K562 (cell line): Measurements from ENCODE around the gene AP1M2. TPM values are rescaled to one million over a fixed set of nuclear protein-coding genes. Genes with fewer than 3 reads are reported as not detected.

ENCODE experiments used
- ATF7 ChIP-seq: fragments of 450-650 bp; IDR thresholded peaks from 2 replicates; pipeline ENCODE4 v1.7.1; 2014; ENCODE audit warnings: mild to moderate bottlenecking, moderate library complexity
- DACH1 ChIP-seq: fragments of 450-650 bp; IDR thresholded peaks from 2 replicates; pipeline ENCODE4 v1.6.1; 2018; ENCODE audit not compliant: partially characterized antibody
- GTF2A2 ChIP-seq: IDR thresholded peaks from 2 replicates; pipeline ENCODE4 v1.6.1; 2016; ENCODE audit warnings: mild to moderate bottlenecking, missing genetic modification characterization, missing compliant biosample characterization
- KDM5B ChIP-seq: fragments of 200-600 bp; sonication (generic); IDR thresholded peaks from 2 replicates; pipeline ENCODE4 v1.6.1; 2012; ENCODE audit warnings: low read depth, mild to moderate bottlenecking, moderate library complexity, low read length, control low read depth, inconsistent platforms; ENCODE audit not compliant: insufficient replicate concordance
- L3MBTL2 ChIP-seq: fragments of 450-650 bp; IDR thresholded peaks from 2 replicates; pipeline ENCODE4 v1.6.1; 2016; ENCODE audit warnings: mild to moderate bottlenecking, moderate library complexity
- NR3C1 ChIP-seq: sonication (generic); formaldehyde crosslinking; IDR thresholded peaks from 2 replicates; pipeline ENCODE4 v1.8.1; 2022; ENCODE audit warnings: missing genetic modification reagents
- POLR2AphosphoS2 ChIP-seq: IDR thresholded peaks from 2 replicates; pipeline ENCODE4 v1.6.1; 2012; ENCODE audit warnings: low read length, improper control_type of control experiment
- REST ChIP-seq, 2 experiments: fragments of 450-650 bp; formaldehyde crosslinking in 1 of 2; IDR thresholded peaks; 2 replicates each; pipeline versions ENCODE4 v1.4.0 to v1.6.1; 2014 to 2020; ENCODE audit warnings: mild to moderate bottlenecking in 2 of 2, borderline replicate concordance in 1 of 2, low read depth in 1 of 2
- ZFPM2 ChIP-seq: fragments of 250-450 bp; sonication (Bioruptor Pico); IDR thresholded peaks from 2 replicates; pipeline ENCODE4 v1.5.1; 2022; ENCODE audit warnings: mild to moderate bottlenecking
- ZHX1 ChIP-seq: fragments of 150-350 bp; conservative IDR thresholded peaks from 2 replicates; pipeline ENCODE4 v1.6.1; 2014; ENCODE audit warnings: low read length
- ZNF644 ChIP-seq: fragments of 200-800 bp; sonication (Bioruptor generic); IDR thresholded peaks from 2 replicates; pipeline ENCODE4 v1.6.1; 2016; ENCODE audit warnings: low read depth, missing genetic modification characterization, missing compliant biosample characterization
- polyA plus RNA-seq, 8 experiments: library from polyadenylated mRNA; depleted of rRNA in 4 of 8; stranded (reverse) in 5 of 8; unstranded in 3 of 8; fragments of >200 nt; fragmentation: Nextera tagmentation in 2 of 8; fragmentation: Illumina TruSeq in 1 of 8; extraction: Ambion mirVana in 2 of 8; extraction: Trizol in 1 of 8; gene quantifications; 2 replicates each; pipeline versions ENCODE4 v1.2.1 to v1.2.3, GENCODE V29; 2011 to 2014; ENCODE audit warnings: inconsistent platforms in 1 of 8, missing spikeins in 1 of 8
- total RNA-seq, 7 experiments: library from RNA; depleted of rRNA in 6 of 7; stranded (reverse); fragments of >200 nt in 6 of 7; fragmentation: Illumina TruSeq in 2 of 7; extraction: Trizol in 2 of 7; gene quantifications; 2 replicates each; pipeline versions ENCODE4 v1.2.1 to v1.2.3, GENCODE V29; 2011 to 2021; ENCODE audit warnings: low replicate concordance in 1 of 7
- TF ChIP-seq, protein P1 (sequence below): sonication (generic); formaldehyde crosslinking; IDR thresholded peaks from 2 replicates; pipeline ENCODE4 v1.8.1; 2022; ENCODE audit warnings: missing genetic modification reagents
- TF ChIP-seq, protein P2 (sequence below), 2 experiments: fragments of 200-800 bp in 1 of 2; sonication (Bioruptor generic) in 1 of 2; sonication (generic) in 1 of 2; formaldehyde crosslinking in 1 of 2; IDR thresholded peaks in 1 of 2; conservative IDR thresholded peaks in 1 of 2; 2 replicates each; pipeline versions ENCODE4 v1.5.0 to v1.6.1; 2016 to 2020; ENCODE audit warnings: missing compliant biosample characterization in 1 of 2, missing genetic modification characterization in 1 of 2, missing genetic modification reagents in 1 of 2

The AP1M2 gene
- total and polyA plus RNA-seq, 9 of the 15 experiments (the other 6 are each of a cell fraction or from before 2014, with no cell fraction given) = 0.33 to 1.4 (median 0.89) TPM; not detected in 1

- peak; percentile 97 for TF ChIP-seq REST (IDR thresholded peaks at IDR 0.05; ENCODE audit: borderline replicate concordance)
- TF ChIP-seq REST (CRISPR knock-in tag; IDR thresholded peaks at IDR 0.05; ENCODE audit: low read depth) = 0 out of 2 replicates have a peak, but pooled peaks have one; percentile 27
- TF ChIP-seq POLR2AphosphoS2 = no peak
- no peak for TF ChIP-seq DACH1
- TF ChIP-seq, protein P1, sequence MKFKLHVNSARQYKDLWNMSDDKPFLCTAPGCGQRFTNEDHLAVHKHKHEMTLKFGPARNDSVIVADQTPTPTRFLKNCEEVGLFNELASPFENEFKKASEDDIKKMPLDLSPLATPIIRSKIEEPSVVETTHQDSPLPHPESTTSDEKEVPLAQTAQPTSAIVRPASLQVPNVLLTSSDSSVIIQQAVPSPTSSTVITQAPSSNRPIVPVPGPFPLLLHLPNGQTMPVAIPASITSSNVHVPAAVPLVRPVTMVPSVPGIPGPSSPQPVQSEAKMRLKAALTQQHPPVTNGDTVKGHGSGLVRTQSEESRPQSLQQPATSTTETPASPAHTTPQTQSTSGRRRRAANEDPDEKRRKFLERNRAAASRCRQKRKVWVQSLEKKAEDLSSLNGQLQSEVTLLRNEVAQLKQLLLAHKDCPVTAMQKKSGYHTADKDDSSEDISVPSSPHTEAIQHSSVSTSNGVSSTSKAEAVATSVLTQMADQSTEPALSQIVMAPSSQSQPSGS = no peak
- TF ChIP-seq L3MBTL2 = peak; percentile 91
- TF ChIP-seq NR3C1 (CRISPR knock-in tag) = no peak
- TF ChIP-seq ATF7 = 0 out of 2 replicates have a peak, but pooled peaks have one; percentile 12
- TF ChIP-seq ZNF644 (tag) = no peak
- no peak for TF ChIP-seq ZFPM2 (CRISPR knock-in tag)
- 0 out of 2 replicates have a peak, but pooled peaks have one; percentile 37 for TF ChIP-seq ZHX1
- TF ChIP-seq, protein P2, sequence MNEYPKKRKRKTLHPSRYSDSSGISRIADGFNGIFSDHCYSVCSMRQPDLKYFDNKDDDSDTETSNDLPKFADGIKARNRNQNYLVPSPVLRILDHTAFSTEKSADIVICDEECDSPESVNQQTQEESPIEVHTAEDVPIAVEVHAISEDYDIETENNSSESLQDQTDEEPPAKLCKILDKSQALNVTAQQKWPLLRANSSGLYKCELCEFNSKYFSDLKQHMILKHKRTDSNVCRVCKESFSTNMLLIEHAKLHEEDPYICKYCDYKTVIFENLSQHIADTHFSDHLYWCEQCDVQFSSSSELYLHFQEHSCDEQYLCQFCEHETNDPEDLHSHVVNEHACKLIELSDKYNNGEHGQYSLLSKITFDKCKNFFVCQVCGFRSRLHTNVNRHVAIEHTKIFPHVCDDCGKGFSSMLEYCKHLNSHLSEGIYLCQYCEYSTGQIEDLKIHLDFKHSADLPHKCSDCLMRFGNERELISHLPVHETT (CRISPR knock-in tag; conservative IDR thresholded peaks at IDR 0.05 in 1 of 2, IDR thresholded peaks at IDR 0.05 in 1 of 2) = no peak
- TF ChIP-seq KDM5B = no peak
- no peak for TF ChIP-seq GTF2A2 (tag)
These were observed 6.0 kb downstream of the AP1M2 start (continued) for GRCh38 chr19:10580979-10581631.
